Measurements from ENCODE around the gene ARHGEF7.

ARHGEF7 gene

DNA sequence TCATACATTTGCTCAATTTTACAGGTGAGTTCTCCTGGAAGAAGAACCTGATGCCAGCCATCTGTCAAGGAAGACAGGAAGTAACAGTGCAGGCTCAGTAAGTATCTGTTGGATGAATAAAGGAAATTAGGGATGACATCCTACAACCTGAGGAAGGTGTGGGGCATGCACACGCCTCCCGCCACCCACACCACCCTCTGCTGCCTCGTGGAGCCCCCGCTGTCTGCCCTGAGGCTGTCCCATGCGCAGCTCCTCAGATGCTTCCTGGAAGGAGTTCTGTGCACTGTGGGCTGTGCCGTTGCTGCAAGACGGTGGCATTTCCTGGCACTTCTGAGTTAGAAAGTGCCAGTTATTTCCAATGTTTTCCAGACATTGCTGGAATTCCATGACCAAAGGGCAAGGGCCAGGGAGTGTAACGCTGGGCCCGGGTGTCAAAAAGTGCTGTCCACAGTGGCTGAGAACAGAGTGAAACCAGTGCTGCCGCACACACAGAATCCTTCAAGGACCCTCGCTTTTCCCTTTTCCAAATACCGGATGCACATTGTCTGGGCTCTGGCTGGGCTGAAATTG is 201.1 kb downstream of the ARHGEF7 start:
- no peak overlapping the region for H3K27ac ChIP-seq
- no peak for TF ChIP-seq ZFX (IDR thresholded peaks at IDR 0.05)
- TF ChIP-seq CTCF (conservative IDR thresholded peaks at IDR 0.05): no peak

DNA sequence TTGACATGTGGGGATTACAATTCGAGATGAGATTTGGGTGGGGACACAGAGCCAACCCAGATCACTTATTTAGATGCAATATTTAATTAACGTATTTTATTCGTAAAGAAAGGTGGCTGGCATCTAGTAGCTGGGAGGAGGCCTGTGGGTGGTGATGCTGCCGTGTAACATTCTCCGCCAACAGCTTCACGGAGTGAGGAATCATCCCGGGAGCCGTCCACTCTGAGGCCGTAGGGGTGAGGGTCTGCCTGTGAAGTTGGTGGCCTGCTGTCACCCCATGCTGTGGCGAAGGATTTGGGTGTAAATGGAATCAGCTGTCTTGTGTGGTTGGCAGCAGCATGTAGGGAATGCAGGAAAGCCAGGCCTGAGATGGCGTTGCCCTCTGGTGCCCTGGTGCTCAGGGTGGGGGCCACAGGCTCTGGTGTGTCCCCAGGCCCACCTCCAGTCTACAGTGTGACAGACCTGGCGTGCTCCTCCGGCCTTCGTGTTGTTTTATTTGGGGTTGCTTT is 202.0 kb downstream of the ARHGEF7 start:
- H3K27ac ChIP-seq: no peak overlapping the region
- no peak for TF ChIP-seq ZFX (IDR thresholded peaks at IDR 0.05)
- no peak for TF ChIP-seq CTCF (conservative IDR thresholded peaks at IDR 0.05)

DNA sequence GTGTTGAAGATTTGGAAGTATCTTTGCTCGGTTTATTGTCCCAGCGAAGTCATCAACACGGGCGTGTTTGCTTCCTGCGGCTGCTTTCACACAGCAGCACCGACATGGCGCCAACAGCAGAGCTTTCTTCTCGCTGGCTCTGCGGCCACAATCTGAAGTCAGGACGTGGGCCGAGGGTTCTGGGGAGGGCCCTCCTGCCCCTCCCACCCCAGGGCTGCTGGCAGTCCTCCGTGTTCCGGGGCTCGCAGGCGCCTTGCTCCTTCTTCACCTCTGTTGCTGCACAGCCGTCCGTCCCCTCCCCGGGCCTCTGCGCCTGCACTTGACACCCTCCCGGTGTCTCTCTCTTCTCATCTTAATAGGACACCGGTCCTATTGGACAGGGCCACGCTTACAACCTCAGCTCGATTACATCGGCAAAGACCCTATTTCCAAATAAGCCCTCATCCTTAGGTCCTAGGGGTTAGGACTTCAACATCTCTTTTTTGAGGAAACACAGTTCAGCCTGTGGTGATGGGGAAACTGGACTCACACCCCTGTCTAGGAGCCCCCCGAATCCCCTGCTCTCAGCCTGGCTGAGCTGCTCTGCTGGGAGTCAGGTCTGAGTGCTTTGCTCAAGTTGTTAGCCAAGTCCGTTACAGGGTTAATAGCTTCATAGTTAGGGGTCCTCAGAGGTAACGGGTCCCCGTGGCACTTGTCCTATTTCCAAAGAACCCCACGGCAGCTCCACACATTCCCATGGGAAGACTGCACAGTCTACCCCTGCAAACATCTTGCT is 202.6 kb downstream of the ARHGEF7 start:
- no peak overlapping the region for H3K27ac ChIP-seq
- no peak for TF ChIP-seq CTCF (conservative IDR thresholded peaks at IDR 0.05)
- no peak for TF ChIP-seq ZFX (IDR thresholded peaks at IDR 0.05)

DNA sequence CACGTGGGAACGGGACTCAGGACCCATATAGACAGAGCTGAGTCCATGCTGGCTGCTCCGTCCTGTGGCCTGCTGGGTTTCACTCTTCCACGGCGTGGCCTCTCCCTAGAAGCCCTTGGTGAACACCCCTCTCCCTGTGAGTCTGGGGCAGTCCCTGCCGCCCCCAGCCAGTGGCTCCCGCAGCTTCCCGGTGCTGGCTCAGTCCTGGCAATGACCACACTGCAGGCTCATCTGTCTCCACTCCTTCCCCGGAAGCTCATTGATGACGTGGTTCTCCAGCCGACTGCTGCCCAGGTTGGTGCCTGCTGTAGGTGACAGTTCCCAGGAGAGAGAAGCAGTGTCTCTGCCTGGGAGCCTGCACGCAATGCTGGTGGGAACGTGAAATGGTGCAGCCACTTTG is 203.3 kb downstream of the ARHGEF7 start:
- no peak overlapping the region for H3K27ac ChIP-seq

DNA sequence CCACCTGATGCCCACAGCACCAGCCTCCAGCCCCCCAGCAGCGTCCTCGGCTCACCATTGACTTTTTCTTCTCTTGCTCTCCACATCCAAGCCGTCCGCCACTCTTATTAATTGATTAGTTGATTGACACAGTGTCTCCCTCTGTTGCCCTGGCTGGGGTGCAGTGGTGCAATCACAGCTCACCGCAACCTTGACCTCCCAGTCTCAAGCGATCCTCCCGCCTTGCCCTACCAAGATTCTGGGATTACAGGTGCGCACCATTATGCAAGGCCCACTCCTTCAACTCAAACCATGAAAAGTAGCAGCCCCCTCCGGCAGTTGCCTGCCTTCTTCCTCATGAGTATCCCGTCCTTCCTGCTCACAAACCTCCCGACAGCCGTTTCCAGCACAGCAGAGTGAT is 204.4 kb downstream of the ARHGEF7 start:
- no peak for TF ChIP-seq ZFX (IDR thresholded peaks at IDR 0.05)

More for the DNA sequence above, 203.3 kb downstream of the ARHGEF7 start:
- TF ChIP-seq CTCF (conservative IDR thresholded peaks at IDR 0.05) (no peak), ZFX (IDR thresholded peaks at IDR 0.05) (no peak)

DNA sequence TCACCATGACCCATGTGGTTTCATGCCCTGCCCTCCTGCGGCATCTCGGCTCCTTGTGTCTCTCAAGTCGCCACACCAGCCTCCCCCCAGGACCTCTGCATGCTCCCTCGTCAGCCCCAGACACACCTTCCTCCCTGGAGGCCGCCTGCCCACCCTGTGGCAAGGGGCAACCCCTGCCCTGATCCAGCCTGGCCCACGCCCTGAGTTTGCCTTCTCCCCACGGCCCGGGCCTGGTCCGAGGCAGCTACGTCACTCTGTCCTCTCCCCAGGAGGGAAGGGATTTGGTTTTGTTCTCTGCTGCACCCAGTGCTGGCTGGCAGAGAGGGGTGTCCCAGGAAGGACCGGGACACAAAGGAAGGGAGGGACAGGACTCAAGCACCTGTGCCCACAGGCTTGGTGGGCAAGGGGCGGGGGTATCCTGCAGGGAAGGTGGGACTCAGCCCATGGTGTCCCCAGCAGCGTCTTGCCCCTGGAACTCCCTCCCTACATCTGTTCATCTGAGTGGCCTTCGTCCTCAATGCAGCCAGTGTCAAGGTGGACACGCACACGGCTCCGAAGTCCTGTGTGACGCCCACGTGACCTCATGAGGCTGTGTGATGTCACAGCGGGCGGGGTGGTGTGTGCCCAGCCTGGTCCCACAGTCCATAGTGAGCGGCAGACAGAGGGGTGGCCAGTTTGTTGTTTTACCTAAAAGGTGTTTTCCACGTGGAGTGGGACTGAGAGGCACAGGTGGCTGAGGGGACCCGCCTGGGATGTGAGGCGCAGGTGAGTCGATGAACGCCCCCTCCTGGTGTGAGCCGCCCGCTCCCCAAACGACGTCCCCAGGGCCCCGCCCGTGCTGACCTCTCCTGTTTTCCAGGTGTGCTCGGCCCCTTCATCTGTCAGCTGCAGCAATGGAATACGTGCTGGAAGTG is 205.1 kb downstream of the ARHGEF7 start, which contains the start of gene TEX29:
Gene TEX29 (plus strand): TSS at position 645 of the 914 bp plus-strand sequence. CDS start 249 bp downstream, at position 894.
- no peak within 1 kb of the TSS for H3K27ac ChIP-seq
- TF ChIP-seq ZFX (IDR thresholded peaks at IDR 0.05) (no peak), CTCF (conservative IDR thresholded peaks at IDR 0.05) (no peak)

More for the DNA sequence above, 204.4 kb downstream of the ARHGEF7 start:
- no peak overlapping the region for H3K27ac ChIP-seq

GRCh38 chr13:111322001-111322915 is 207.1 kb downstream of the ARHGEF7 start:
- no peak overlapping the region for H3K27ac ChIP-seq

More at GRCh38 chr13:111322001-111322915, 207.1 kb downstream of the ARHGEF7 start:
- TF ChIP-seq CTCF (conservative IDR thresholded peaks at IDR 0.05) (no peak), ZFX (IDR thresholded peaks at IDR 0.05) (no peak)

Data from C4-2B (cell line).